Mucosa of rectum (tissue), 2 donors: ENCODE data around the gene MEGF11.

ENCODE experiments used
- H3K27ac ChIP-seq, 2 donors: one replicate each; pipeline ENCODE4 v1.7.0; 2013; ENCODE audit warnings: inconsistent platforms in 2 of 2, low read depth in 2 of 2, low read length in 2 of 2
- H3K27me3 ChIP-seq, 2 donors: one replicate each; pipeline ENCODE4 v1.7.0; 2013; ENCODE audit warnings: low read length in 2 of 2; ENCODE audit not compliant: control insufficient read depth in 2 of 2, insufficient read depth in 2 of 2
- H3K36me3 ChIP-seq, 2 donors: one replicate each; pipeline ENCODE4 v1.7.0; 2013; ENCODE audit warnings: low read length in 2 of 2; ENCODE audit not compliant: control insufficient read depth in 2 of 2, insufficient read depth in 2 of 2
- H3K4me1 ChIP-seq, 2 donors: one replicate each; pipeline ENCODE4 v1.7.0; 2013; ENCODE audit warnings: low read length in 2 of 2, mild to moderate bottlenecking in 1 of 2; ENCODE audit not compliant: control insufficient read depth in 2 of 2, insufficient read depth in 2 of 2
- H3K4me3 ChIP-seq, 2 donors: one replicate each; pipeline ENCODE4 v1.7.0; 2013; ENCODE audit warnings: low read length in 2 of 2
- H3K9ac ChIP-seq, 2 donors: one replicate each; pipeline ENCODE4 v1.7.0; 2013; ENCODE audit warnings: low read length in 2 of 2, low read depth in 1 of 2, mild to moderate bottlenecking in 1 of 2
- H3K9me3 ChIP-seq, 2 donors: one replicate each; pipeline ENCODE4 v1.7.0; 2013; ENCODE audit warnings: low read length in 2 of 2; ENCODE audit not compliant: control insufficient read depth in 2 of 2
- donor health status: healthy.
- donor health status: Normal muscosa, but diverticular disease.

Gene MEGF11

GRCh38 chr15:66111363-66111762 lies 142.2 kb downstream of the MEGF11 start:
- Histone ChIP-seq H3K27me3 (peaks cover 3 to 5% of the 10 kb centered on the region in 2 donors), H3K4me3 (no peak overlapping the region), H3K9ac (no peak overlapping the region), H3K36me3 (no peaks in the 10 kb centered on the region), H3K9me3 (no peaks in the 10 kb centered on the region), H3K4me1 (peaks cover 0 to 2% of the 10 kb centered on the region in 2 donors), H3K27ac (no peak overlapping the region)

- Histone ChIP-seq H3K27me3 (peaks cover 3 to 6% of the 10 kb centered on the region in 2 donors), H3K4me3 (no peak overlapping the region), H3K36me3 (no peaks in the 10 kb centered on the region), H3K9ac (no peak overlapping the region), H3K9me3 (no peaks in the 10 kb centered on the region), H3K27ac (no peak overlapping the region), H3K4me1 (peaks cover 0 to 2% of the 10 kb centered on the region in 2 donors)
These were observed 142.7 kb downstream of the MEGF11 start for GRCh38 chr15:66110864-66111263.

GRCh38 chr15:66109826-66110225 lies 143.7 kb downstream of the MEGF11 start:
- no peak overlapping the region for H3K4me3 ChIP-seq
- H3K36me3 ChIP-seq = no peaks in the 10 kb centered on the region
- H3K9me3 ChIP-seq = no peaks in the 10 kb centered on the region
- H3K4me1 ChIP-seq = no peaks in the 10 kb centered on the region
- H3K27ac ChIP-seq = no peak overlapping the region
- peaks cover 3 to 6% of the 10 kb centered on the region in 2 donors for H3K27me3 ChIP-seq
- no peak overlapping the region for H3K9ac ChIP-seq

GRCh38 chr15:66108483-66109265 lies 144.9 kb downstream of the MEGF11 start:
- no peak overlapping the region for H3K9ac ChIP-seq
- H3K4me1 ChIP-seq = no peaks in the 10 kb centered on the region
- H3K36me3 ChIP-seq = no peaks in the 10 kb centered on the region
- no peak overlapping the region for H3K27ac ChIP-seq
- no peaks in the 10 kb centered on the region for H3K9me3 ChIP-seq
- no peak overlapping the region for H3K4me3 ChIP-seq
- peaks cover 3 to 6% of the 10 kb centered on the region in 2 donors for H3K27me3 ChIP-seq

- no peak overlapping the region for H3K9ac ChIP-seq
- peaks cover 5 to 6% of the 10 kb centered on the region in 2 donors for H3K27me3 ChIP-seq
- no peaks in the 10 kb centered on the region for H3K4me1 ChIP-seq
- H3K4me3 ChIP-seq = no peak overlapping the region
- H3K9me3 ChIP-seq = no peaks in the 10 kb centered on the region
- no peaks in the 10 kb centered on the region for H3K36me3 ChIP-seq
- H3K27ac ChIP-seq = no peak overlapping the region
These were observed 146.5 kb downstream of the MEGF11 start for GRCh38 chr15:66107070-66107469.

GRCh38 chr15:66105286-66106265 lies 148.0 kb downstream of the MEGF11 start:
- Histone ChIP-seq H3K9ac (no peak overlapping the region), H3K4me3 (no peak overlapping the region), H3K27ac (no peak overlapping the region), H3K4me1 (no peaks in the 10 kb centered on the region), H3K27me3 (peaks cover 2 to 6% of the 10 kb centered on the region in 2 donors), H3K9me3 (no peaks in the 10 kb centered on the region), H3K36me3 (no peaks in the 10 kb centered on the region)

DNA sequence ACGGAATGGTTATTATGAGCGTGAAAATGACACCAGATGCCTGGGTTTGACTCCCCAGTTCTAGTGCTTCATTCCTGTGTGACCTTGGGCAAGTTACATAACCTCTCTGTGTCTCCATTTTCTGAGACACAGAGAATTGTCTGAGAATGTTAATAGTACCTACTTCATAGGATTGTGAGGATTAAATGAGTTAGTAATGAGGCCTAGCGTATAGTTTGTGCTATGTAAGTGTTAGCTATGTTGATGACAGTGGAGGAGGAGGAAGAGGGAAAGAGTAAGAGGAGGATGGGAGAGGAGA lies 150.3 kb downstream of the MEGF11 start:
- H3K36me3 ChIP-seq = no peaks in the 10 kb centered on the region

GRCh38 chr15:66102563-66103292 lies 150.8 kb downstream of the MEGF11 start:
- Histone ChIP-seq H3K4me1 (no peaks in the 10 kb centered on the region), H3K27ac (no peak overlapping the region), H3K27me3 (peaks cover 2 to 6% of the 10 kb centered on the region in 2 donors), H3K36me3 (no peaks in the 10 kb centered on the region), H3K4me3 (no peak overlapping the region), H3K9ac (no peak overlapping the region), H3K9me3 (no peaks in the 10 kb centered on the region)

More for the DNA sequence above, 150.3 kb downstream of the MEGF11 start:
- Histone ChIP-seq H3K9me3 (no peaks in the 10 kb centered on the region), H3K4me3 (no peak overlapping the region), H3K4me1 (no peaks in the 10 kb centered on the region), H3K27ac (no peak overlapping the region), H3K9ac (no peak overlapping the region), H3K27me3 (peaks cover 2 to 6% of the 10 kb centered on the region in 2 donors)

DNA sequence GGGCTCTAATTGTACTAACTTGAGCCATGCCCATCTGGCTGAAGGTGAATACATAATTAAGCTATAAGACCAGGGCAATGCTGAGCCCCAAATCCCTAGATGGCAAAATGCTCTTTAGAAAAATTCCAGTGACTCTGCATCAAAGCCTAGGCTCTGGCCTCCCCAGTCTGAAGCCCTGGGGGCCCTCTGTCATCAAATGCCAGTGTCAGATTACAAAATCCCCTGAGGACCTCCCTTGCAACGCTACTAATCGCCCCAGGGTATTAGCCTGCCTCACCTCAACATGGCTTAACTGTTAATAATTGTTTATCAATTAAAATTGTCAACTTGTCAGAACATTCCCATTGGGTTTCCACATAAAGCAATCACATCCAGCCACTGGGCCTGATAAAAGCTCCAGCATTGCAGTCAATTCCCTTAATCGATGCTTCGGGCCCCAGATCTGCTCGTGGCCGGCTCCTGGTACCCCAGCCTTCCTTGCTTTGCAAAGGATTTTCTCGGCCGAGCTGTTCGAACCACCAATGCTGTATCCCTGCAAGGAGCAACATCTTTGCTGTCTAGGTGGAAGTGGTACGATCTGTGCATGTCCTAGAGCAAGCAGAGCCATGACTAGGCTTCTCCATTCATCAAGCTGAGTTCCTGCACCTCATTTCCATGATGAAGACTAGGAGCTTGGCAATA lies 151.7 kb downstream of the MEGF11 start:
- H3K4me3 ChIP-seq = no peak overlapping the region
- H3K9ac ChIP-seq = no peak overlapping the region
- H3K27me3 ChIP-seq = peaks cover 2 to 6% of the 10 kb centered on the region in 2 donors
- no peaks in the 10 kb centered on the region for H3K36me3 ChIP-seq
- no peaks in the 10 kb centered on the region for H3K9me3 ChIP-seq
- H3K27ac ChIP-seq = no peak overlapping the region
- no peaks in the 10 kb centered on the region for H3K4me1 ChIP-seq
